PFSK-1 (cell line): ENCODE measurements around the gene OXER1.

Source experiments
- FOXP2 ChIP-seq: optimal IDR thresholded peaks from 2 replicates; pipeline ENCODE3; 2011; ENCODE audit warnings: borderline replicate concordance, control low read depth, inconsistent platforms; ENCODE audit not compliant: insufficient read depth; ENCODE audit errors: extremely low read length, extremely low read depth
- POLR2AphosphoS5 ChIP-seq: IDR thresholded peaks from 2 replicates; pipeline ENCODE4 v1.6.1; 2012; ENCODE audit warnings: low read depth, mild to moderate bottlenecking, control low read depth, low read length, moderate library complexity
- SIN3A ChIP-seq: IDR thresholded peaks from 2 replicates; pipeline ENCODE4 v1.6.1; 2012; ENCODE audit warnings: mild to moderate bottlenecking, low read length, moderate library complexity, borderline replicate concordance; ENCODE audit not compliant: insufficient read depth
- TAF1 ChIP-seq: IDR thresholded peaks from 2 replicates; pipeline ENCODE4 v1.6.1; 2012; ENCODE audit warnings: low read length, control low read depth, borderline replicate concordance; ENCODE audit not compliant: insufficient read depth
- TF ChIP-seq, protein P1 (sequence below), 2 experiments: IDR thresholded peaks; 2 replicates each; pipeline versions ENCODE4 v1.6.1 to v1.8.0; 2011 to 2012; ENCODE audit warnings: low read depth in 2 of 2, low read length in 2 of 2, control low read depth in 1 of 2, inconsistent platforms in 1 of 2, mild to moderate bottlenecking in 1 of 2, moderate library complexity in 1 of 2; ENCODE audit not compliant: insufficient read depth in 1 of 2

The OXER1 gene

DNA sequence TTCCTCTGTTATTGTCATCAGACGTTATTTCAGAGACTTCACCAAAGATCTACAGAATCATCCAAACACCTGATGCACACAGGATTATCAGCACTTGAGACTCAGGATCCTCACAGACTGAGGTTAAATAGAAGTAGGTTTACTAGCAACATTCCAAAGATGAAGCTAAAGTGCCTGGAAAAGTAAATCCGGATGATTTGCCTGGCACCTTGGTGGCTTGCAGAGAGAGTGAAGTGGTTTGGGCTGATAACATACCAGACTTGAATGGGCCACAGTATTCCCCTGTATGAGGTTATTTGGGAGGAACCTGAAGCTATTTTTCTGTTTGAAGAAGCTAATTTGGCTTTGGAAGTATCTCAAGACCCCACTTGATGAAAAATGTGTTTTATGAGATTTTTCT, 51.0 kb downstream of the OXER1 start:
- TF ChIP-seq, protein P1, sequence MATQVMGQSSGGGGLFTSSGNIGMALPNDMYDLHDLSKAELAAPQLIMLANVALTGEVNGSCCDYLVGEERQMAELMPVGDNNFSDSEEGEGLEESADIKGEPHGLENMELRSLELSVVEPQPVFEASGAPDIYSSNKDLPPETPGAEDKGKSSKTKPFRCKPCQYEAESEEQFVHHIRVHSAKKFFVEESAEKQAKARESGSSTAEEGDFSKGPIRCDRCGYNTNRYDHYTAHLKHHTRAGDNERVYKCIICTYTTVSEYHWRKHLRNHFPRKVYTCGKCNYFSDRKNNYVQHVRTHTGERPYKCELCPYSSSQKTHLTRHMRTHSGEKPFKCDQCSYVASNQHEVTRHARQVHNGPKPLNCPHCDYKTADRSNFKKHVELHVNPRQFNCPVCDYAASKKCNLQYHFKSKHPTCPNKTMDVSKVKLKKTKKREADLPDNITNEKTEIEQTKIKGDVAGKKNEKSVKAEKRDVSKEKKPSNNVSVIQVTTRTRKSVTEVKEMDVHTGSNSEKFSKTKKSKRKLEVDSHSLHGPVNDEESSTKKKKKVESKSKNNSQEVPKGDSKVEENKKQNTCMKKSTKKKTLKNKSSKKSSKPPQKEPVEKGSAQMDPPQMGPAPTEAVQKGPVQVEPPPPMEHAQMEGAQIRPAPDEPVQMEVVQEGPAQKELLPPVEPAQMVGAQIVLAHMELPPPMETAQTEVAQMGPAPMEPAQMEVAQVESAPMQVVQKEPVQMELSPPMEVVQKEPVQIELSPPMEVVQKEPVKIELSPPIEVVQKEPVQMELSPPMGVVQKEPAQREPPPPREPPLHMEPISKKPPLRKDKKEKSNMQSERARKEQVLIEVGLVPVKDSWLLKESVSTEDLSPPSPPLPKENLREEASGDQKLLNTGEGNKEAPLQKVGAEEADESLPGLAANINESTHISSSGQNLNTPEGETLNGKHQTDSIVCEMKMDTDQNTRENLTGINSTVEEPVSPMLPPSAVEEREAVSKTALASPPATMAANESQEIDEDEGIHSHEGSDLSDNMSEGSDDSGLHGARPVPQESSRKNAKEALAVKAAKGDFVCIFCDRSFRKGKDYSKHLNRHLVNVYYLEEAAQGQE (IDR thresholded peaks at IDR 0.05; ENCODE audit: insufficient read depth in 1 of 2, low read depth in 2 of 2, low read length in 2 of 2), result no peak
- TF ChIP-seq POLR2AphosphoS5 (no peak), SIN3A (no peak), FOXP2 (no peak), TAF1 (no peak)
